ENCODE results near the gene CDK19.
"Not testable (repeated sequence)": the region's sequence is repeated elsewhere in the genome, so short reads cannot be mapped to it uniquely, and the experiment has no call there.

The CDK19 gene

GRCh38 chr6:110769923-110770322, 45.3 kb downstream of the CDK19 start:
- TF ChIP-seq CTCF (IDR thresholded peaks at IDR 0.05; ENCODE audit: borderline replicate concordance, control extremely low read depth, extremely low read depth, insufficient read depth, missing control alignments): no peak
- in situ Hi-C loops (cut with MboI; ENCODE audit: low sequenced_read_pairs, unreplicated experiment): no loop called here
- no peak for DNase-seq (ENCODE audit: low spot score)

GRCh38 chr6:110768057-110768456, 47.2 kb downstream of the CDK19 start:
- in situ Hi-C loops (cut with MboI; ENCODE audit: low sequenced_read_pairs, unreplicated experiment): no loop called here
- no peak for TF ChIP-seq CTCF (IDR thresholded peaks at IDR 0.05; ENCODE audit: borderline replicate concordance, control extremely low read depth, extremely low read depth, insufficient read depth, missing control alignments)
- DNase-seq (ENCODE audit: low spot score): no peak

GRCh38 chr6:110761371-110761770, 53.9 kb downstream of the CDK19 start:
- no peak for TF ChIP-seq CTCF (IDR thresholded peaks at IDR 0.05; ENCODE audit: borderline replicate concordance, control extremely low read depth, extremely low read depth, insufficient read depth, missing control alignments)
- in situ Hi-C loops (cut with MboI; ENCODE audit: low sequenced_read_pairs, unreplicated experiment): no loop called here
- no peak for DNase-seq (ENCODE audit: low spot score)

- no peak for TF ChIP-seq CTCF (IDR thresholded peaks at IDR 0.05; ENCODE audit: borderline replicate concordance, control extremely low read depth, extremely low read depth, insufficient read depth, missing control alignments)
- DNase-seq (ENCODE audit: low spot score): no peak
- in situ Hi-C loops (cut with MboI; ENCODE audit: low sequenced_read_pairs, unreplicated experiment): no loop called here
Measured at GRCh38 chr6:110760589-110760988, 54.7 kb downstream of the CDK19 start.

- DNase-seq (ENCODE audit: low spot score); in situ Hi-C loops (cut with MboI; ENCODE audit: low sequenced_read_pairs, unreplicated experiment): not testable (repeated sequence)
Measured at GRCh38 chr6:110760098-110760497, 55.2 kb downstream of the CDK19 start.

GRCh38 chr6:110757926-110758325, 57.3 kb downstream of the CDK19 start:
- no peak for DNase-seq (ENCODE audit: low spot score)
- in situ Hi-C loops (cut with MboI; ENCODE audit: low sequenced_read_pairs, unreplicated experiment): no loop called here
- no peak for TF ChIP-seq CTCF (IDR thresholded peaks at IDR 0.05; ENCODE audit: borderline replicate concordance, control extremely low read depth, extremely low read depth, insufficient read depth, missing control alignments)

- no peak for TF ChIP-seq CTCF (IDR thresholded peaks at IDR 0.05; ENCODE audit: borderline replicate concordance, control extremely low read depth, extremely low read depth, insufficient read depth, missing control alignments)
- DNase-seq (ENCODE audit: low spot score): peak; percentile 44
- in situ Hi-C loops (cut with MboI; ENCODE audit: low sequenced_read_pairs, unreplicated experiment): no loop called here
Measured at GRCh38 chr6:110756817-110757216, 58.5 kb downstream of the CDK19 start.

Data from GM13976 (cell line).